Activated T-helper 2 cell treated with anti-CD3 and anti-CD28 coated beads, Interferon-gamma antibody, Interleukin-2, Interleukin-4, amounts not matched to agents 10 μg/mL and 5 μg/mL and 100 μg/mL, durations not matched to agents 14 hours and 24 hours and 36 hours (primary cell): ENCODE results near the gene ROBO1. TPM values are rescaled to one million over a fixed set of nuclear protein-coding genes. Genes with fewer than 3 reads are reported as not detected.

ENCODE experiments used
- DNase-seq: peaks from one replicate; pipeline ENCODE4 v3.0.0; 2021; ENCODE audit warnings: low spot score
- H3K27ac Mint-ChIP-seq: one replicate; pipeline ENCODE4 v1.8.0; 2021; ENCODE audit warnings: mixed read lengths
- H3K27me3 Mint-ChIP-seq: one replicate; pipeline ENCODE4 v1.8.0; 2021; ENCODE audit warnings: low read depth, mixed read lengths
- H3K36me3 Mint-ChIP-seq: one replicate; pipeline ENCODE4 v1.8.0; 2021; ENCODE audit warnings: low read depth, mixed read lengths
- H3K4me1 Mint-ChIP-seq: one replicate; pipeline ENCODE4 v1.8.0; 2021; ENCODE audit warnings: low read depth, mixed read lengths
- H3K4me3 Mint-ChIP-seq: one replicate; pipeline ENCODE4 v1.8.0; 2021; ENCODE audit warnings: low read depth, mild to moderate bottlenecking, moderate library complexity, mixed read lengths
- H3K9me3 Mint-ChIP-seq: one replicate; pipeline ENCODE4 v1.8.0; 2021; ENCODE audit warnings: mixed read lengths
- intact Hi-C: fragments of 100-400 bp; cut with micrococcal nuclease; formaldehyde crosslinking; loops from one replicate; pipeline ENCODE4 v1.15.1; 2023
- total RNA-seq: library from RNA; stranded (reverse); gene quantifications from 2 replicates; pipeline ENCODE4 v1.2.3, GENCODE V29; 2022

Gene ROBO1
- total RNA-seq, 1 donor from 2014 or later = not detected

DNA sequence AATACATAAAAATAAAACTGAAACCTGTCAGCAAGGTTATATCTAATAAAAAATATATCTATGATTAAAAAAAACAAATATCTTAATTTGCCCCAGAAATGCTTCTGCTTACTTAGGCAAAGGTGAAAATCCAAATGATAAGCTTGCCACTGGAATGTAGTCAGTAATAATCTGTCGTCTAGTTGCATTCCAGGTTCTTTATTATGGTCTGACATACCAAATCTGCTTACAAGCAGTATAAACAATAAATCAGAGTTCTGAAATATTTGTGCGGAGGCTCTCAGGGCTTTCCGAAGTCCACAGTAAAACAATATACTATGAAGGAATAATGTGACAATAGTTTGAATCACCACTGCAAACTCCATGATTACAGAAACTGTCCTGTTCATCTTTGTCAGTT lies 1133.5 kb downstream of the ROBO1 start:
- Mint-ChIP-seq H3K36me3 (no peaks in the 10 kb centered on the region), H3K4me3 (no peak overlapping the region), H3K27me3 (no peaks in the 10 kb centered on the region), H3K27ac (no peak overlapping the region), H3K4me1 (no peaks in the 10 kb centered on the region), H3K9me3 (no peaks in the 10 kb centered on the region)
- intact Hi-C loops = no loop called here
- no peak for DNase-seq

- H3K4me1 Mint-ChIP-seq = no peaks in the 10 kb centered on the region
- no peaks in the 10 kb centered on the region for H3K36me3 Mint-ChIP-seq
- peaks cover 4% of the 10 kb centered on the region for H3K9me3 Mint-ChIP-seq
- H3K27ac Mint-ChIP-seq = no peak overlapping the region
- intact Hi-C loops = no loop called here
- no peak for DNase-seq
- H3K27me3 Mint-ChIP-seq = no peaks in the 10 kb centered on the region
- H3K4me3 Mint-ChIP-seq = no peak overlapping the region
Measured at GRCh38 chr3:78633626-78634025, 1134.2 kb downstream of the ROBO1 start.

- no peak overlapping the region for H3K27ac Mint-ChIP-seq
- peaks cover 6% of the 10 kb centered on the region for H3K9me3 Mint-ChIP-seq
- H3K36me3 Mint-ChIP-seq = no peaks in the 10 kb centered on the region
- no peaks in the 10 kb centered on the region for H3K27me3 Mint-ChIP-seq
- H3K4me3 Mint-ChIP-seq = no peak overlapping the region
- intact Hi-C loops = no loop called here
- no peak for DNase-seq
- H3K4me1 Mint-ChIP-seq = no peaks in the 10 kb centered on the region
Measured at GRCh38 chr3:78632925-78633553, 1134.8 kb downstream of the ROBO1 start.

DNA sequence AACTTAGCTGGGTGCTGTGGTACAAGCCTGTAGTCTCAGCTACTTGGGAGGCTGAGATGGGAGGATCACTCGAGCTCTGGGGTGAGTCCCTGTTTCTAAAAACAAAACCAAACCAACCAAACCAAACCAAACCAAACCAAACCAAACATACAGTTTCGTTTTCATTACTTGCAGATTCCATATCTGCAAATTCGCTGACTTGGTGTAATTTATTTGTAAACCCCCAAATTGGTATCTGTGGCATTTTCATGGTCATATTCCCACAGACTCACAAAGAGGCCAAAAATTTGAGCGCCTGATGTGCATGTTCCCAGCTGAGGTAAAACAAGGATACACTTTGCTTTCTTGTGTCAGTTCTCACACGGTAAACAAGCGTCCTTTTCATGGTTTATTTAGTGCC lies 1138.3 kb downstream of the ROBO1 start:
- intact Hi-C loops = no loop called here
- H3K27me3 Mint-ChIP-seq = no peaks in the 10 kb centered on the region

DNA sequence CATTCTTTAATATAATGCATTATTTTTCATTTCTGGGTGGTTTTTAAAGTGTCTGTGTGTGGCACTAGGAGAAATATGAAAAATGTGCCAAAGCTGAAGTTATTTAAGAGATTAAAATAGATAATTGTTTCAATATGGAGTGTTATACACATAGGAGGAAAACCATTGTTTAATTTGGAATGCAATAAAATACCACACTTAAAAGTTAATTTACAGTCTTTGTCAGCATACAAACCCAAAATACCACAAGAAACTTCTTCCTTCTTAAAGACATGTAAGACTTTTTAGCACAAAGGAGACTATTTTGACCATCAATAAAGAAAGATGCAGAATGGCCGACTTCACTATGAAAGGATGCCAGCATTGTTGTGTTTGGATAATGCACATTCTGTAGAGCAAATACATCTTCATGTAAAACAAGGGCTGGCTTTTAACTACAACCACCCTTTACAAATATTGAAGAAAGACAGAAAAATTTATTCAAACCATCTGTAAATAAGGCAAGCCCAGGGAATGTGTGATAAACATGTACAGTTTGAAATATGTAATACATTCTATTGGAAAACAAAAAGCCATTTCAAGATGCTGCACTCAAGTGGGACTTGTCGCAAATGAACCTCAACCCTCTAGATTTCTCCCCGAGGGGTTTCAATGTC lies 1146.6 kb downstream of the ROBO1 start:
- no peaks in the 10 kb centered on the region for H3K4me1 Mint-ChIP-seq
- H3K27ac Mint-ChIP-seq = no peak overlapping the region
- no peaks in the 10 kb centered on the region for H3K36me3 Mint-ChIP-seq
- intact Hi-C loops = no loop called here
- no peaks in the 10 kb centered on the region for H3K27me3 Mint-ChIP-seq
- H3K4me3 Mint-ChIP-seq = no peak overlapping the region
- DNase-seq = no peak
- no peaks in the 10 kb centered on the region for H3K9me3 Mint-ChIP-seq

More for the DNA sequence above, 1138.3 kb downstream of the ROBO1 start:
- DNase-seq = no peak
- no peak overlapping the region for H3K4me3 Mint-ChIP-seq
- H3K36me3 Mint-ChIP-seq = no peaks in the 10 kb centered on the region
- peaks cover 6% of the 10 kb centered on the region for H3K9me3 Mint-ChIP-seq
- no peak overlapping the region for H3K27ac Mint-ChIP-seq
- no peaks in the 10 kb centered on the region for H3K4me1 Mint-ChIP-seq

- peaks cover 4% of the 10 kb centered on the region for H3K9me3 Mint-ChIP-seq
- H3K27me3 Mint-ChIP-seq = no peaks in the 10 kb centered on the region
- H3K36me3 Mint-ChIP-seq = no peaks in the 10 kb centered on the region
- H3K27ac Mint-ChIP-seq = no peak overlapping the region
- intact Hi-C loops = no loop called here
- no peaks in the 10 kb centered on the region for H3K4me1 Mint-ChIP-seq
- H3K4me3 Mint-ChIP-seq = no peak overlapping the region
- DNase-seq = no peak
Measured at GRCh38 chr3:78614486-78614885, 1153.3 kb downstream of the ROBO1 start.

DNA sequence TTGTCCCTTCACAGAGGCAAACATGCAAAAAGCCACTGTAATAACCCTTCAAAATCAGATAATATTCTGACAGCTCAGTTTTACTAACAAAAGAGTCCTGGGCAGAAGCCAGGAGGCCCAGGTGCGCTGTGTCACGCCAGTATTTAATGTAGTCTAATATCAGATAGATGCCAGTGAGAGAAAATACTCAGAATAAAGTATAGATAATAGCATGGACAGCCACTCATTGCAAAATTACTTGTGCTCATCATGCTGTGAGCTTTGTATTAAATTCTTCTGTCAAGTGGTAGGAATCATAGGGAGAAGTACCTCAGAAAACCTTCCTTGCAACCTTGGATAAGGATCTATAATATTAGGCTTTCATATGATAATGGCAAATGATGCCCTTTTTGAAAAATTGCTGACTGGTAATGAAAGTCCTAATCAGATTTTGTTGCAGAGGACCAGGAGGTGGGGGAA lies 1154.3 kb downstream of the ROBO1 start:
- Mint-ChIP-seq H3K27me3 (no peaks in the 10 kb centered on the region), H3K27ac (no peak overlapping the region), H3K4me3 (no peak overlapping the region), H3K9me3 (peaks cover 9% of the 10 kb centered on the region), H3K4me1 (no peaks in the 10 kb centered on the region), H3K36me3 (no peaks in the 10 kb centered on the region)
- DNase-seq = no peak
- intact Hi-C loops = no loop called here

DNA sequence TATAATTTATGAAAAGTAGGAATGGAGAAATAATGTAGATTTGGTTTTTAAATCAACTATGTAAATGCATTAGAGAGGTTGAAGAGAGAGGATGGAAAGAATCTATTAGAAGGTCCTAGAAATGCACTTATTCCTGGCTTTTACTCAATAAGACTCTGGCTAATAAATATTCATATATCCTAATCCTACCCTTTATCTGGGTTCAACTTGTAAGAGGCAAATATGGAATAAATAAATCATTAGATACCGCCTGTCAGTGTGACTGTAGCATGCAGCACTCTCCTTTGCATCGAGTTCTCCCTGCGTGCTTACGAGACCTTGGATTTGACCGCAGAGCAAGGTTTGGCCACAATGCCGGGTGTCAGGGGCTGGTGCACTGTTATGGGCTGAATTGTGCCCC lies 1156.5 kb downstream of the ROBO1 start:
- no peaks in the 10 kb centered on the region for H3K4me1 Mint-ChIP-seq
- intact Hi-C loops = no loop called here
- no peaks in the 10 kb centered on the region for H3K27me3 Mint-ChIP-seq
- no peak overlapping the region for H3K4me3 Mint-ChIP-seq
- DNase-seq = no peak
- H3K36me3 Mint-ChIP-seq = no peaks in the 10 kb centered on the region
- H3K9me3 Mint-ChIP-seq = peaks cover 16% of the 10 kb centered on the region
- H3K27ac Mint-ChIP-seq = no peak overlapping the region

DNA sequence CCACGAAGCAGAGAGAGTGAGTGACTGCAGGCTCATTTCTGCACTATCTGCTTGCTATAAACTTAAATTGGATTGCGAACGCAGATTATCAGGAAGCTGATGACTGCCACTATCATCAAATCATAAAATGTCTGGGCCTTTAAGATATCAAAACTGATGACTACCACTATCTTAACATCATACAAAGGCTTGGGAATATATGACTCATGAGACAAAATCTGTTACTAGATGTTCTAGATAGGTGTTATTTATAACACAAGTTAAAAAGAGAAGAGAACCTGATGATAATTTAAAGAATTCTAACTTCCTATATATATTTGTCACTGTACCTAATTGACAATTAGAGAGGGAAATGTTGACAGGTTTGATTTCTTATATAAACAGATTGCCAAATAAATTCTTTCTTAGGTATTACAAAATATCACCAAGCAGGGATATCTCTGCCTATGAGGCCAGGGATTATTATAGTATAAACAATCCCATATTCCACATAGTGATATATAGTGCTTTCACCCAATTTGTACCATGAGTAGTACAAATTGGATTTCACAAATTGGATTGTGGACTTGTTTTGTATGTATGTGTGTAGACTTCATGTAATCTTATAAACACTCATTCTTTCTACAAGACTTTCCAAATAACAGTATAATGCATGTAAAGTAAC lies 1157.2 kb downstream of the ROBO1 start:
- Mint-ChIP-seq H3K4me1 (no peaks in the 10 kb centered on the region), H3K27me3 (no peaks in the 10 kb centered on the region)
- intact Hi-C loops = no loop called here

GRCh38 chr3:78606756-78607155 lies 1161.0 kb downstream of the ROBO1 start:
- DNase-seq = no peak
- intact Hi-C loops = no loop called here

More for the DNA sequence above, 1157.2 kb downstream of the ROBO1 start:
- DNase-seq = no peak
- Mint-ChIP-seq H3K36me3 (no peaks in the 10 kb centered on the region), H3K27ac (no peak overlapping the region), H3K9me3 (peaks cover 20% of the 10 kb centered on the region), H3K4me3 (no peak overlapping the region)

DNA sequence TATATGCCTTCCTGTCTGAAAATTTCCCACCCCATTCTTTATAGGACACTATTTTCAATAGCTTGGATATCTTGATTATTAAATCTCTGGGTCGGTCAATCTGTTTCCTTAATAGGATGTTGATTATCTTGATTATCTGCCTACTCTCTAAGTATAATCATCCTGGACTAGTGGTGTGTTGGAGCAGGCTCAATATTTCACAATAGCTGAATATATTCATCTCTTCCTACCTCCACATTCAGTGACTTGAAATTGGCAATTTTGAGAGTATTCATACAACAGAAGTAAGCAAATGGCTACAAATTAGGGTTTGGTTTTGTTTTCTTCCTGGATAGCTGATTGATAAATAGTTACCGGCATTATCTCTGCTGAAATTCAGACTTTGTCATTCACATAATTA lies 1162.6 kb downstream of the ROBO1 start:
- Mint-ChIP-seq H3K36me3 (no peaks in the 10 kb centered on the region), H3K9me3 (peaks cover 22% of the 10 kb centered on the region), H3K4me1 (no peaks in the 10 kb centered on the region)

More at GRCh38 chr3:78606756-78607155, 1161.0 kb downstream of the ROBO1 start:
- no peaks in the 10 kb centered on the region for H3K36me3 Mint-ChIP-seq
- H3K4me3 Mint-ChIP-seq = no peak overlapping the region
- H3K4me1 Mint-ChIP-seq = no peaks in the 10 kb centered on the region
- H3K27ac Mint-ChIP-seq = no peak overlapping the region
- no peaks in the 10 kb centered on the region for H3K27me3 Mint-ChIP-seq
- H3K9me3 Mint-ChIP-seq = peaks cover 22% of the 10 kb centered on the region

DNA sequence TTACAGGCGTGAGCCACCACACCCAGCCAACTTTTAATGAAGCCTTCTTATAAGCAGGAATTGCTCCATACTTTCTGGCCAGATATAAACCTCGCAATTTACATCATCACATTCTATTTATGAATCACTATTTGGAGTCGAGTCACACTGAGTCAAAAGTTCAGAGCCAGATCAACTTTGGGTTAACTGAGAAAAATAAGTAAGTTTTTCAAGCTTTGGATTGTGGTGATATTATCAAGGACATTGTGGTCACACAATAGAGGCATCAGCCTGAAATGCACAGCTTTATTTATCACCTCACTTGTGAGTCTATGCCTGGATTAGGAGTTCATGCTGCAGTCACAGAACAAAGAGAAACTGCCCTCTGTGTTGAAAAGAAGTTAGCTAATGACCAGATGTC lies 1163.5 kb downstream of the ROBO1 start:
- Mint-ChIP-seq H3K4me1 (no peaks in the 10 kb centered on the region), H3K4me3 (no peak overlapping the region), H3K27me3 (no peaks in the 10 kb centered on the region), H3K27ac (no peak overlapping the region), H3K9me3 (peaks cover 22% of the 10 kb centered on the region), H3K36me3 (no peaks in the 10 kb centered on the region)
- no peak for DNase-seq
- intact Hi-C loops = no loop called here

More for the DNA sequence above, 1162.6 kb downstream of the ROBO1 start:
- no peak for DNase-seq
- no peaks in the 10 kb centered on the region for H3K27me3 Mint-ChIP-seq
- intact Hi-C loops = no loop called here
- H3K27ac Mint-ChIP-seq = no peak overlapping the region
- no peak overlapping the region for H3K4me3 Mint-ChIP-seq

DNA sequence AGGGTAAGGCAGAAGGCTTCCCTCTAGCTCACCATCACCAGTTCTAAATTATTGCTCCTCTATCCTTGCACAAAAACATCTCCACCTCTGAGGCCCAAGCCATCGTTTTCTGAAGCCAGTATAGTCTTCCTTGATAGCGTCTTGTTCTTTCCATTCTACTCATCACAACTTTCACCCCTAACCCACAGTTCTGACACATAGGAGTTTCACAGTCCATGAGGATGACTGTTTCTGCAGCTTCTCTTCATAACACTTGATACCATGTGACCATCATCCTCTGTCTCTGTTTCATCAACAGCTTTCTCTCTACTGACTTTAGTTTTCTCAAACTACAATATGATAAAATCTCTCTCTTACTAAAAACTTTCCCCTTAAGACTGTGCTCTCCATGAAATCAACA lies 1166.5 kb downstream of the ROBO1 start:
- DNase-seq = no peak
- H3K4me1 Mint-ChIP-seq = no peaks in the 10 kb centered on the region
- no peaks in the 10 kb centered on the region for H3K36me3 Mint-ChIP-seq
- H3K27me3 Mint-ChIP-seq = no peaks in the 10 kb centered on the region
- H3K4me3 Mint-ChIP-seq = no peak overlapping the region
- peaks cover 14% of the 10 kb centered on the region for H3K9me3 Mint-ChIP-seq
- intact Hi-C loops = no loop called here
- no peak overlapping the region for H3K27ac Mint-ChIP-seq
